Measurements from ENCODE around the gene SPDYE16.
"Not testable (repeated sequence)": the region's sequence is repeated elsewhere in the genome, so short reads cannot be mapped to it uniquely, and the experiment has no call there.

Gene SPDYE16

GRCh38 chr7:76543197-76543596 is at the start of gene SPDYE16:
SPDYE16 (minus strand) TSS chr7:76543297; CDS start chr7:76541459, 1,838 bp downstream.
- not testable (repeated sequence) for DNase-seq

- DNase-seq, result not testable (repeated sequence)
These were observed 49.6 kb upstream of the SPDYE16 start for GRCh38 chr7:76592694-76593093.

- not testable (repeated sequence) for DNase-seq
These were observed 48.7 kb upstream of the SPDYE16 start for GRCh38 chr7:76591602-76592304.

- DNase-seq, result not testable (repeated sequence)
These were observed 47.9 kb upstream of the SPDYE16 start for GRCh38 chr7:76591033-76591432.

GRCh38 chr7:76588586-76588985 is 45.5 kb upstream of the SPDYE16 start:
- not testable (repeated sequence) for DNase-seq

GRCh38 chr7:76586585-76587315 is 43.7 kb upstream of the SPDYE16 start:
- not testable (repeated sequence) for DNase-seq

- DNase-seq, result not testable (repeated sequence)
These were observed 40.7 kb upstream of the SPDYE16 start for GRCh38 chr7:76583636-76584281.

- peak; percentile 28 for DNase-seq
These were observed 39.9 kb upstream of the SPDYE16 start for GRCh38 chr7:76582848-76583631.

- not testable (repeated sequence) for DNase-seq
These were observed 33.0 kb upstream of the SPDYE16 start for GRCh38 chr7:76575919-76576655.

- DNase-seq, result not testable (repeated sequence)
These were observed 32.3 kb upstream of the SPDYE16 start for GRCh38 chr7:76575431-76575830.

GRCh38 chr7:76572296-76572695 is 29.2 kb upstream of the SPDYE16 start:
- DNase-seq, result not testable (repeated sequence)

GRCh38 chr7:76570324-76570775 is 27.3 kb upstream of the SPDYE16 start:
- DNase-seq, result peak; percentile 27

GRCh38 chr7:76568742-76569141 is 25.6 kb upstream of the SPDYE16 start:
- not testable (repeated sequence) for DNase-seq

GRCh38 chr7:76567753-76568152 is 24.7 kb upstream of the SPDYE16 start:
- not testable (repeated sequence) for DNase-seq

- not testable (repeated sequence) for DNase-seq
These were observed 24.2 kb upstream of the SPDYE16 start for GRCh38 chr7:76567311-76567710.

GRCh38 chr7:76565001-76565400 is 21.9 kb upstream of the SPDYE16 start:
- not testable (repeated sequence) for DNase-seq

GRCh38 chr7:76561342-76561741 is 18.2 kb upstream of the SPDYE16 start:
- not testable (repeated sequence) for DNase-seq

- DNase-seq, result not testable (repeated sequence)
These were observed 17.1 kb upstream of the SPDYE16 start for GRCh38 chr7:76560157-76560556.

GRCh38 chr7:76559685-76560084 is 16.6 kb upstream of the SPDYE16 start:
- not testable (repeated sequence) for DNase-seq

- not testable (repeated sequence) for DNase-seq
These were observed 8.9 kb upstream of the SPDYE16 start for GRCh38 chr7:76551992-76552391.

- not testable (repeated sequence) for DNase-seq
These were observed 6.8 kb upstream of the SPDYE16 start for GRCh38 chr7:76549855-76550248.
